Stimulated activated CD8-positive, alpha-beta memory T cell treated with anti-CD3 and anti-CD28 coated beads, Interleukin-7, amount 100 ng/mL, for 24 hours (primary cell): ENCODE data around the gene LTBP2.

Experiments
- DNase-seq: peaks from one replicate; pipeline ENCODE4 v3.0.0-alpha.2; 2020; ENCODE audit warnings: low read depth

The LTBP2 gene

DNA sequence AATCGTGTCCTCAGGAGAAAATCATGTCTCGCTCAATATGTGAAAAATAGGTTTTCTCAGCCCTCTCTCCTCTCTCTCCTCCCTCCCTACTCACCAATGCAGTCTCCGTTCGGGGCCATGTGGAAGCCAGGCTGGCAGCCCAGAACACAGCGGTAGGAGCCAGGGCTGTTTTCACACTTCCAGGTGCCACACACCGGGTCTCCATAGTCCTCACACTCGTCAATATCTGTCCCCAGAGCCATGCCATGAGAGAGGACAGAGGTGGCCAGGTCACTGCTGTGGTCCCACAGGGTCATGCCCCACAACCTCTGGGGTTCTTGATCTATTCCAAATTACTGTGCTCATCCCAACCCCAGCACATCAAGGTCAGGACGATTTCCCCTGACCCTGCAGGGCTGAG, 105.0 kb downstream of the LTBP2 start:
- DNase-seq = no peak

- no peak for DNase-seq
Measured at GRCh38 chr14:74506411-74506851, 105.6 kb downstream of the LTBP2 start.

DNA sequence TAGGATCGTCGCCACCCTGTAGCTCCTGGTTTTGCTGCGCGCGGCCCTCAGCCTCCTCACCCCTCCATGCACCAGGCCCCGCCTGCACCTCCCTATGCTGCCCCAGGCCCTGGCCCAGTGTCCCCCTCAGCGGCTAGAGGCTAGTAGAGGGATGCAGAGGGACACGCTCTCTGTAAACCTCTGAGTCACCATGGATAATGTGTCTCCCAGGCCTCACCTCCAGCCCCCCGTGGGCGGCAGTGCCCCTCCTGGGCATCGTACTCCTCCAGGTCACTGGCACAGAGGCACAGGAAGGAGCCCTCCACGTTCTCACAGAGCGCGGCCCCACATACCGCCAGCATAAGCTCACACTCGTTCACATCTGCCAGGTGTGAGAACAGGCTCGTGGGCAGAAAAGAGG, 106.2 kb downstream of the LTBP2 start:
- DNase-seq = no peak

GRCh38 chr14:74504874-74505720, 106.9 kb downstream of the LTBP2 start:
- DNase-seq = no peak

GRCh38 chr14:74504412-74504811, 107.6 kb downstream of the LTBP2 start:
- no peak for DNase-seq

DNA sequence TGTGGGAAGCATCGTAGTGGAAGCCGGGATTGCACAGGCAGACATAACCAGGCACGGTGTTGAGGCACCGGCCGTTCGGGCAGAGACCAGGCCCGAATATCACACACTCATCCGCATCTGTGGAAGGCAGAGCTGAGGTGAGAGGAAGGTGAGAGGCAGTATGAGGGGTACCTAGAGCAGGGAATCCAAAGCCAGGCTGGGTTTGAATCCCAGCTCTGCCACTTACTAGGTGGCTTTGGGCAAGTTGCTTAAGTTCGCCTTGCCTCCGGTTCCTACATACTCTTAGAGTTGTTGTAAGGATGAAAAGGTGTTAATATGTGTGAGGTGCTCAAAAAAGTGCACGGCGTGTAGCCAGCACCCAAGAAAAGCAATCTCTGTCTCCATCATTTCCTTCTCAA, 108.1 kb downstream of the LTBP2 start:
- no peak for DNase-seq

- DNase-seq = no peak
Measured at GRCh38 chr14:74503291-74503937, 108.6 kb downstream of the LTBP2 start.

- DNase-seq = no peak
Measured at GRCh38 chr14:74502236-74503019, 109.6 kb downstream of the LTBP2 start.

- no peak for DNase-seq
Measured at GRCh38 chr14:74501691-74502090, 110.3 kb downstream of the LTBP2 start.

DNA sequence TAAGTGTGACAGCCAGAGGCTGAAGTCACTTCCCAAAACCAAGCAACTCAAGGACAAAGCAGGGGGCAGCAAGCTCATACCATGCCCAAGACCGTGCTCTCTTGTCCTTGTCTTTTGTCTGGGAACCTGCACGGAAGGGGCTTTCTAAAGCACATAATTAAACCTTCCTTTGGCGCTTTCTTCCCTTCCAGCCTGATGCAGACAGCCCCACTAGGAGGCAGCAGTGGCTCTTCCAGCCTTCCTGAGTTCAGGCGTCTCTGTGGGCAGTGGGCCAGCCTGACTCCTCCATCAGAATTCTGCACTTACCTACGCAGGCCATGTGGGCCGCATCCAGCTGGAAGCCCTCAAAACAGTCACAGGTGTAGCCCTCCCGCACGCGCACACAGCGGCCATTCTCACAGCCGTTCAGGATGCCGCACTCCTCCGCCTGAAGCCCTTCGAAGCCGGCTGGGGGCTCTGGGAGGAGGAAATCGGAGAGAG, 110.9 kb downstream of the LTBP2 start:
- DNase-seq = no peak

DNA sequence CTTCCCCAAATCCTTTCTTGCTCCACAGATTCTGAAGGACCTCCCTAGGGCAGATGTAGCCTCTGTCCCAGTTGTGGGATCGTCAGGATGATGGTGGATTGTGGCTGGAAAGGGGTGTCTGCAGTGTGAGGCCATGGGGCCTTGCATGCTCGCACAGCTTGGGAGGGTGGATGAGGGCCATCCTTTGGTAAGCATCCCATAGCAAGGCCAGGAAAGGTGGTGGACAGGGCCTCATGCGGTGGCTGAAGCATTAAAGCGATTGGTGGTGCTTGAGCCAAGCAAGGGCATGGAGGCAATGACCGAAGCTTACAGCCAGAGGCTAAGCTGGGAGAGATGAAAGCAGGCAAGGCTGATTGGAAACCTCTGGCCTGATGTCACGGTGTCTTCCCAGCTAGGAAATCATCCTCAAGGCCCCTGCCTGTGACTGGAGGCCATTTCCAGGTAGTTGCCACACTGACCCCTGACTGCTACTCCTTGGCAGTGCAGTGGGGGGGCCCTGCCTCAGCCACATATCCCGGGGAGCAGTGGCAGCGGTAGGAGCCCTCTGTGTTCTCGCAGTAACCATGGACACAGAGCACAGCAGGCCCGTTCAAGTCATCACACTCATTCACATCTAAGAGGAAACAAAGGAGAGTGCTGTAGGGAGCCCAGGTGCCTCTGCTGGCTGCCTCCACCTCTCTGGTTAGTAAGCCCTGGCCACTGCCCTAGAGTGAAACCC, 111.5 kb downstream of the LTBP2 start:
- no peak for DNase-seq

GRCh38 chr14:74495356-74495755, 116.7 kb downstream of the LTBP2 start:
- no peak for DNase-seq

GRCh38 chr14:74493343-74494261, 118.4 kb downstream of the LTBP2 start, which contains the start of gene ISCA2:
Gene ISCA2, plus strand, starts transcription at chr14:74493765. Its CDS starts 10 bp downstream, at chr14:74493775.
- DNase-seq = peak; percentile 99

GRCh38 chr14:74492776-74493342, 119.2 kb downstream of the LTBP2 start, which contains the start of gene NPC2:
Gene NPC2, minus strand, starts transcription at chr14:74493305. Its CDS starts 31 bp downstream, at chr14:74493274.
- no peak for DNase-seq

DNA sequence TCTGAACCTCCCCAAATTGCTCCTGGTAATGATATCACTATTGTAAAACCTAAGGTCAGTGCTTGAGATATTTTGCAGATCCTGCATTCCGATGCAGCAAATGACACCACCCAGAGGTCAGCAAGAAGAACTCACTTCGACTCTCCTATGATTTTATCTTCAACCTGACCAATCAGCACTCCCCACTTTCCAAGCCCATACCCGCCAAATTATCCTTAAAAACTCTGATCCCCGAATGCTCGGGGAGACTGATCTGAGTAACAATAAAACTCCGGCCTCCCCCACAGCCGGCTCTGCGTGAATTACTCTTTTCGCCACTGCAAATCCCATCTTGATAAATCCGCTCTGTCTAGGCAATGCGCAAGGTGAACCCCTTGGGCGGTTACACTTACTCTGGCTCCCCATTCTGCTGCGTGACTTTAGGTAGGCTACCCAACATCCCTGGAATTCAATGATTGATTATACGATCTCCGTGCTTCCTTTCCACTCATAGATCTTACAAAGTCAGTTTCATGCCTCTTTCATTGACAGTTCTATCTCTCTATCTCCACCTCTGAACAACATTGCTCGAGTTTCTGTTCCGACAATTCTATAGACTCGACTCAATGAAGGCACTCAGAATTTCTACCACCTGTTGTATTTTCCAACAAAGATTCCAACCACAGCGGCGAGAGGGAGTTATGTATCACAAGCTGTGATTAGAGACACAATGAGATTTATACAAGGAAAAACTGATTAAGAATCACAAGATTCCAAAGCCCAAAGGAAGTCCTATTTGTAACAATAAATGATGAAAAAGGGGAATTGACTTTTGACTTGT, 119.9 kb downstream of the LTBP2 start:
- DNase-seq = no peak

DNA sequence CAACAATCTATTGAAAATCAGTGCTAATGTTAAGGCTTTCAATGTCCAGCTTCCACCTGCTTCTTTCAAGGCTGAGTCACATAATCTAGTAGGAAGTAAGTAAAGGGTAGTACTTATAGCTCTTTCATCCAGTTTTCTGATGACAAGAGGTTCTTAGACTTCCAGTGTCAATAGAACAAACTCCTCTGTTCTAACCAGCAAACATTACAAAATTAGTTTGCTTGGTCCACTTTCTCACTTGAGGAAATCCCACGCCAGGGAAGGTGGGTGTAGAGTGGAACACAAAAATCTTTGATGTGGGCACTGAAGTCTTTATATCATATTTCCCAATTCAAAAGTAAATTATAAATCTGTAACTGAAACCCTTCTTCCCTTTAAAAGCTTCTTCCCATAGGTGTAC, 121.6 kb downstream of the LTBP2 start:
- no peak for DNase-seq

- no peak for DNase-seq
Measured at GRCh38 chr14:74488786-74489397, 123.1 kb downstream of the LTBP2 start.

GRCh38 chr14:74486164-74486563, 125.9 kb downstream of the LTBP2 start:
- no peak for DNase-seq

DNA sequence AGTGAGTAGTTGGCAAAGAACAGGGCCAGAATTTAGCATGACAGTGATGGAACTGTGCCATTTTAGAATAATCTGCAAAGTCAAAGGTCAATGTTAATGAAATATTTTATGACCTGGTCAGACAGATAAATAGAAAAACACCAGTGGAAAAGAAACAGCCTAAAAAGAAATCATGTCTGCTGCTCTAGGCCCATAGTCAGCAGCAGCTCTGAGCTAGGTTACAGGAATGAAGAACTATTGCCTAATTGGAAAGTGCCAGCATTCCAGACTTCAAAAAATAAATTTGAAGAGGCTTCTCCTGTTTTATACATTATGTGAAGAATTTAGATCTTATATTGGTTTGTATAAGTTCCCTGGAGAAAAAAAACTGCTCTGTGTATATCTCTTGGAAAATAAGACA, 128.7 kb downstream of the LTBP2 start:
- DNase-seq = no peak
